HepG2 (cell line): Measurements from ENCODE around the gene OTUB2. TPM values are rescaled to one million over a fixed set of nuclear protein-coding genes. Genes with fewer than 3 reads are reported as not detected.

Experiments used
- CBX1 ChIP-seq: IDR thresholded peaks from one replicate; pipeline ENCODE4 v1.6.1; 2016; ENCODE audit warnings: antibody characterized with exemption, low read depth
- GATAD1 ChIP-seq: IDR thresholded peaks from 2 replicates; pipeline ENCODE4 v1.6.1; 2016; ENCODE audit warnings: missing genetic modification reagents, missing compliant biosample characterization
- HNRNPLL ChIP-seq: fragments of 200-400 bp; formaldehyde crosslinking; IDR thresholded peaks from 2 replicates; pipeline ENCODE4 v1.6.1; 2017; ENCODE audit warnings: mild to moderate bottlenecking, low read depth, low read length; ENCODE audit not compliant: poor library complexity, severe bottlenecking
- KMT2A ChIP-seq: sonication (generic); formaldehyde crosslinking; IDR thresholded peaks from 2 replicates; pipeline ENCODE4 v1.4.0; 2020; ENCODE audit warnings: missing genetic modification reagents
- MEIS1 ChIP-seq: sonication (generic); formaldehyde crosslinking; IDR thresholded peaks from 2 replicates; pipeline ENCODE4 v1.9.0; 2021; ENCODE audit warnings: mild to moderate bottlenecking, missing genetic modification reagents, moderate library complexity, borderline replicate concordance
- NCOA1 ChIP-seq: sonication (generic); formaldehyde crosslinking; IDR thresholded peaks from 2 replicates; pipeline ENCODE4 v1.9.0; 2021; ENCODE audit warnings: missing genetic modification reagents
- NCOR1 ChIP-seq: fragments of 200-600 bp; sonication (generic); IDR thresholded peaks from 2 replicates; pipeline ENCODE4 v1.7.0; 2017; ENCODE audit warnings: antibody characterized with exemption, low read length, borderline replicate concordance
- TMF1 ChIP-seq: sonication (generic); formaldehyde crosslinking; IDR thresholded peaks from 2 replicates; pipeline ENCODE4 v1.8.1; 2022; ENCODE audit warnings: low read depth, missing genetic modification reagents
- ZBTB38 ChIP-seq: sonication (generic); formaldehyde crosslinking; IDR thresholded peaks from 2 replicates; pipeline ENCODE4 v1.5.1; 2020; ENCODE audit warnings: mild to moderate bottlenecking, missing genetic modification reagents
- ZNF619 ChIP-seq: sonication (generic); formaldehyde crosslinking; IDR thresholded peaks from 2 replicates; pipeline ENCODE4 v1.4.0; 2020; ENCODE audit warnings: mild to moderate bottlenecking, missing genetic modification reagents
- ZNF790 ChIP-seq: sonication (generic); formaldehyde crosslinking; IDR thresholded peaks from 2 replicates; pipeline ENCODE4 v1.8.0; 2022; ENCODE audit warnings: missing genetic modification reagents, mild to moderate bottlenecking, borderline replicate concordance
- polyA plus RNA-seq, 8 experiments: library from polyadenylated mRNA; depleted of rRNA in 3 of 8; stranded (reverse) in 7 of 8; unstranded in 1 of 8; fragments of >200 nt; fragmentation: Illumina TruSeq in 4 of 8; extraction: Trizol in 4 of 8; gene quantifications; 2 replicates each; pipeline versions ENCODE4 v1.2.1 to v1.2.3, GENCODE V29; 2011 to 2016; ENCODE audit warnings: low read depth in 4 of 8, missing spikeins in 1 of 8, mixed read lengths in 1 of 8; ENCODE audit not compliant: insufficient read depth in 1 of 8
- total RNA-seq, 5 experiments: library from RNA; depleted of rRNA; stranded (reverse); fragments of >200 nt; fragmentation: Illumina TruSeq; extraction: Trizol; gene quantifications; 2 replicates each; pipeline ENCODE4 v1.2.3, GENCODE V29; 2016; ENCODE audit warnings: low read depth in 1 of 5
- TF ChIP-seq, protein P1 (sequence below): sonication (generic); formaldehyde crosslinking; IDR thresholded peaks from 2 replicates; pipeline ENCODE4 v1.5.1; 2020; ENCODE audit warnings: mild to moderate bottlenecking, missing genetic modification reagents, borderline replicate concordance
- TF ChIP-seq, protein P2 (sequence below): sonication (generic); formaldehyde crosslinking; IDR thresholded peaks from 2 replicates; pipeline ENCODE4 v1.5.1; 2020; ENCODE audit warnings: missing genetic modification reagents, mild to moderate bottlenecking, borderline replicate concordance
- TF ChIP-seq, protein P3 (sequence below): IDR thresholded peaks from 2 replicates; pipeline ENCODE4 v1.6.1; 2016; ENCODE audit warnings: mild to moderate bottlenecking
- TF ChIP-seq, protein P4 (sequence below): IDR thresholded peaks from 2 replicates; pipeline ENCODE4 v1.6.1; 2016; ENCODE audit warnings: low read depth, control low read depth
- TF ChIP-seq, protein P5 (sequence below): sonication (generic); formaldehyde crosslinking; IDR thresholded peaks from 2 replicates; pipeline ENCODE4 v1.9.0; 2021; ENCODE audit warnings: missing genetic modification reagents, borderline replicate concordance
- TF ChIP-seq, protein P6 (sequence below): sonication (generic); formaldehyde crosslinking; IDR thresholded peaks from 2 replicates; pipeline ENCODE4 v1.8.0; 2022; ENCODE audit warnings: mild to moderate bottlenecking, missing genetic modification reagents, borderline replicate concordance
- TF ChIP-seq, protein P7 (sequence below): sonication (generic); formaldehyde crosslinking; IDR thresholded peaks from 2 replicates; pipeline ENCODE4 v1.8.1; 2023; ENCODE audit warnings: mild to moderate bottlenecking, moderate library complexity, missing genetic modification reagents

OTUB2 gene
- total and polyA plus RNA-seq, 2 of the 13 experiments (the other 11 are each of a cell fraction or from before 2014, with no cell fraction given) = 2.2 to 2.4 TPM

DNA sequence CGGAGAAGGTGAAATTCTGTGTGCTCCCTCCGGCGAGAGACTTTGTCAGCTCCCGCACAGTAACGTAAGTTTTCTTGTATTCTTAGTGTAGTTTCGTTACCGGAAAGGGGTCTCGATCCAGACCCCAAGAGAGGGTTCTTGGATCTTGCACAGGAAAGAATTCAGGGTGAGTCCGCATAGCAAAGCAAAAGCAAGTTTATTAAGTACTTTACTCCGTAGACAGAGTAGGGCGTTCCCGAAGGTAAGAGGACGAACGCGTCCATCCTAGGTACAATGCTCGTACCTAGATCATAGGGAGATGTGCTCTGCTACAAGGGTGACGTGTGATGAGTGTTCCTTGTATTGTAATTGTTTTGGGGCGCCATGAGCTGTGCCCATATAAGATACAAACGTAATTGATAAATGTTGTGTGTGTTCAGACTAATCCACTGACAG lies 55.3 kb downstream of the OTUB2 start (continued):
- TF ChIP-seq, protein P1, sequence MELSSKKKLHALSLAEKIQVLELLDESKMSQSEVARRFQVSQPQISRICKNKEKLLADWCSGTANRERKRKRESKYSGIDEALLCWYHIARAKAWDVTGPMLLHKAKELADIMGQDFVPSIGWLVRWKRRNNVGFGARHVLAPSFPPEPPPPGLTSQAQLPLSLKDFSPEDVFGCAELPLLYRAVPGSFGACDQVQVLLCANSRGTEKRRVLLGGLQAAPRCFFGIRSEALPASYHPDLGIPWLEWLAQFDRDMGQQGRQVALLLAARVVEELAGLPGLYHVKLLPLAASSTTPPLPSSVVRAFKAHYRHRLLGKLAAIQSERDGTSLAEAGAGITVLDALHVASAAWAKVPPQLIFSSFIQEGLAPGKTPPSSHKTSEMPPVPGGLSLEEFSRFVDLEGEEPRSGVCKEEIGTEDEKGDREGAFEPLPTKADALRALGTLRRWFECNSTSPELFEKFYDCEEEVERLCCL = 0 out of 2 replicates have a peak, but pooled peaks have one; percentile 29
- no peak for TF ChIP-seq CBX1
- TF ChIP-seq, protein P2, sequence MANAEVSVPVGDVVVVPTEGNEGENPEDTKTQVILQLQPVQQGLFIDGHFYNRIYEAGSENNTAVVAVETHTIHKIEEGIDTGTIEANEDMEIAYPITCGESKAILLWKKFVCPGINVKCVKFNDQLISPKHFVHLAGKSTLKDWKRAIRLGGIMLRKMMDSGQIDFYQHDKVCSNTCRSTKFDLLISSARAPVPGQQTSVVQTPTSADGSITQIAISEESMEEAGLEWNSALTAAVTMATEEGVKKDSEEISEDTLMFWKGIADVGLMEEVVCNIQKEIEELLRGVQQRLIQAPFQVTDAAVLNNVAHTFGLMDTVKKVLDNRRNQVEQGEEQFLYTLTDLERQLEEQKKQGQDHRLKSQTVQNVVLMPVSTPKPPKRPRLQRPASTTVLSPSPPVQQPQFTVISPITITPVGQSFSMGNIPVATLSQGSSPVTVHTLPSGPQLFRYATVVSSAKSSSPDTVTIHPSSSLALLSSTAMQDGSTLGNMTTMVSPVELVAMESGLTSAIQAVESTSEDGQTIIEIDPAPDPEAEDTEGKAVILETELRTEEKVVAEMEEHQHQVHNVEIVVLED (CRISPR knock-in tag) = peak; percentile 28; the same call in 1 of the 2 replicates
- TF ChIP-seq ZNF619 = no peak
- 0 out of 2 replicates have a peak, but pooled peaks have one; percentile 61 for TF ChIP-seq ZNF790 (CRISPR knock-in tag)
- TF ChIP-seq, protein P3, sequence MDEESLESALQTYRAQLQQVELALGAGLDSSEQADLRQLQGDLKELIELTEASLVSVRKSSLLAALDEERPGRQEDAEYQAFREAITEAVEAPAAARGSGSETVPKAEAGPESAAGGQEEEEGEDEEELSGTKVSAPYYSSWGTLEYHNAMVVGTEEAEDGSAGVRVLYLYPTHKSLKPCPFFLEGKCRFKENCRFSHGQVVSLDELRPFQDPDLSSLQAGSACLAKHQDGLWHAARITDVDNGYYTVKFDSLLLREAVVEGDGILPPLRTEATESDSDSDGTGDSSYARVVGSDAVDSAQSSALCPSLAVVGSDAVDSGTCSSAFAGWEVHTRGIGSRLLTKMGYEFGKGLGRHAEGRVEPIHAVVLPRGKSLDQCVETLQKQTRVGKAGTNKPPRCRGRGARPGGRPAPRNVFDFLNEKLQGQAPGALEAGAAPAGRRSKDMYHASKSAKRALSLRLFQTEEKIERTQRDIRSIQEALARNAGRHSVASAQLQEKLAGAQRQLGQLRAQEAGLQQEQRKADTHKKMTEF = no peak
- no peak for TF ChIP-seq TMF1
- 0 out of 2 replicates have a peak, but pooled peaks have one; percentile 15 for TF ChIP-seq KMT2A
- no peak for TF ChIP-seq MEIS1 (CRISPR knock-in tag)
- no peak for TF ChIP-seq NCOR1
- peak; percentile 50 for TF ChIP-seq HNRNPLL
- TF ChIP-seq, protein P4, sequence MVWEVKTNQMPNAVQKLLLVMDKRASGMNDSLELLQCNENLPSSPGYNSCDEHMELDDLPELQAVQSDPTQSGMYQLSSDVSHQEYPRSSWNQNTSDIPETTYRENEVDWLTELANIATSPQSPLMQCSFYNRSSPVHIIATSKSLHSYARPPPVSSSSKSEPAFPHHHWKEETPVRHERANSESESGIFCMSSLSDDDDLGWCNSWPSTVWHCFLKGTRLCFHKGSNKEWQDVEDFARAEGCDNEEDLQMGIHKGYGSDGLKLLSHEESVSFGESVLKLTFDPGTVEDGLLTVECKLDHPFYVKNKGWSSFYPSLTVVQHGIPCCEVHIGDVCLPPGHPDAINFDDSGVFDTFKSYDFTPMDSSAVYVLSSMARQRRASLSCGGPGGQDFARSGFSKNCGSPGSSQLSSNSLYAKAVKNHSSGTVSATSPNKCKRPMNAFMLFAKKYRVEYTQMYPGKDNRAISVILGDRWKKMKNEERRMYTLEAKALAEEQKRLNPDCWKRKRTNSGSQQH (CRISPR knock-in tag) = no peak
- TF ChIP-seq, protein P5, sequence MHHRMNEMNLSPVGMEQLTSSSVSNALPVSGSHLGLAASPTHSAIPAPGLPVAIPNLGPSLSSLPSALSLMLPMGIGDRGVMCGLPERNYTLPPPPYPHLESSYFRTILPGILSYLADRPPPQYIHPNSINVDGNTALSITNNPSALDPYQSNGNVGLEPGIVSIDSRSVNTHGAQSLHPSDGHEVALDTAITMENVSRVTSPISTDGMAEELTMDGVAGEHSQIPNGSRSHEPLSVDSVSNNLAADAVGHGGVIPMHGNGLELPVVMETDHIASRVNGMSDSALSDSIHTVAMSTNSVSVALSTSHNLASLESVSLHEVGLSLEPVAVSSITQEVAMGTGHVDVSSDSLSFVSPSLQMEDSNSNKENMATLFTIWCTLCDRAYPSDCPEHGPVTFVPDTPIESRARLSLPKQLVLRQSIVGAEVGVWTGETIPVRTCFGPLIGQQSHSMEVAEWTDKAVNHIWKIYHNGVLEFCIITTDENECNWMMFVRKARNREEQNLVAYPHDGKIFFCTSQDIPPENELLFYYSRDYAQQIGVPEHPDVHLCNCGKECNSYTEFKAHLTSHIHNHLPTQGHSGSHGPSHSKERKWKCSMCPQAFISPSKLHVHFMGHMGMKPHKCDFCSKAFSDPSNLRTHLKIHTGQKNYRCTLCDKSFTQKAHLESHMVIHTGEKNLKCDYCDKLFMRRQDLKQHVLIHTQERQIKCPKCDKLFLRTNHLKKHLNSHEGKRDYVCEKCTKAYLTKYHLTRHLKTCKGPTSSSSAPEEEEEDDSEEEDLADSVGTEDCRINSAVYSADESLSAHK = no peak
- TF ChIP-seq ZBTB38 (CRISPR knock-in tag) = no peak
- TF ChIP-seq NCOA1 (CRISPR knock-in tag) = no peak
- TF ChIP-seq, protein P6, sequence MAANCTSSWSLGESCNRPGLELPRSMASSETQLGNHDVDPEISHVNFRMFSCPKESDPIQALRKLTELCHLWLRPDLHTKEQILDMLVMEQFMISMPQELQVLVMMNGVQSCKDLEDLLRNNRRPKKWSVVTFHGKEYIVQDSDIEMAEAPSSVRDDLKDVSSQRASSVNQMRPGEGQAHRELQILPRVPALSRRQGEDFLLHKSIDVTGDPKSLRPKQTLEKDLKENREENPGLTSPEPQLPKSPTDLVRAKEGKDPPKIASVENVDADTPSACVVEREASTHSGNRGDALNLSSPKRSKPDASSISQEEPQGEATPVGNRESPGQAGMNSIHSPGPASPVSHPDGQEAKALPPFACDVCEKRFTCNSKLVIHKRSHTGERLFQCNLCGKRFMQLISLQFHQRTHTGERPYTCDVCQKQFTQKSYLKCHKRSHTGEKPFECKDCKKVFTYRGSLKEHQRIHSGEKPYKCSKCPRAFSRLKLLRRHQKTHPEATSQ (CRISPR knock-in tag) = 0 out of 2 replicates have a peak, but pooled peaks have one; percentile 76
- TF ChIP-seq GATAD1 (CRISPR knock-in tag) = no peak
- TF ChIP-seq, protein P7, sequence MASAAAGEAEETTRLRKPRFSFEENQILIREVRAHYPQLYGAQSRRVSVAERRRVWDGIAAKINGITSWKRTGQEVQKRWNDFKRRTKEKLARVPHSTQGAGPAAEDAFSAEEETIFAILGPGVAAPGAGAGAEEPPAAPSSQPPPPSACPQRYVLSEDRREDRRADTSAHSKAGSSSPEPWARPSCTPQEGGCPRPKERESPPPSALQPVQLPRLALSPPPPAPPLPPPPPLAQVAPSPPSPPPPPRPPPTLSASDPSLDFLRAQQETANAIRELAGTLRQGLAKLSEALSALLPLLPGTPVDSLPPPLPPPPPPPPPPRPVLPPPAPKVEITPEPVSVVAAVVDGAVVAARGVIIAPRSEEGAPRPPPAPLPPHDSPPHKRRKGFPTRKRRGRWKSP (CRISPR knock-in tag) = no peak
